Omental fat pad (tissue), 4 donors: ENCODE data around the gene PDZRN3. TPM values are rescaled to one million over a fixed set of nuclear protein-coding genes. Genes with fewer than 3 reads are reported as not detected.

Experiments used
- ATAC-seq: fragments of 150-250 bp; one replicate; pipeline ENCODE4 v1.9.1; 2016; ENCODE audit warnings: mild to moderate bottlenecking, moderate library complexity; ENCODE audit not compliant: low FRiP score
- DNase-seq: peaks from one replicate; pipeline ENCODE4 v3.0.0-alpha.2; 2019; ENCODE audit warnings: low spot score
- total RNA-seq, 4 donors: library from RNA; depleted of rRNA; stranded (reverse); fragments of >200 nt; gene quantifications; one replicate each; pipeline ENCODE4 v1.1.0, GENCODE V29; 2016
- TF ChIP-seq, protein P1 (sequence below), 3 donors: fragments of 450-650 bp; IDR thresholded peaks; one replicate each; pipeline ENCODE4 v1.5.1; 2016 to 2017; ENCODE audit warnings: antibody characterized with exemption in 3 of 3, mild to moderate bottlenecking in 3 of 3, moderate library complexity in 2 of 3

Gene PDZRN3
- total RNA-seq, 4 donors from 2014 or later, result 22.8 to 47.4 (median 37.5) TPM

GRCh38 chr3:73411993-73412392 is 212.7 kb downstream of the PDZRN3 start:
- TF ChIP-seq, protein P1, sequence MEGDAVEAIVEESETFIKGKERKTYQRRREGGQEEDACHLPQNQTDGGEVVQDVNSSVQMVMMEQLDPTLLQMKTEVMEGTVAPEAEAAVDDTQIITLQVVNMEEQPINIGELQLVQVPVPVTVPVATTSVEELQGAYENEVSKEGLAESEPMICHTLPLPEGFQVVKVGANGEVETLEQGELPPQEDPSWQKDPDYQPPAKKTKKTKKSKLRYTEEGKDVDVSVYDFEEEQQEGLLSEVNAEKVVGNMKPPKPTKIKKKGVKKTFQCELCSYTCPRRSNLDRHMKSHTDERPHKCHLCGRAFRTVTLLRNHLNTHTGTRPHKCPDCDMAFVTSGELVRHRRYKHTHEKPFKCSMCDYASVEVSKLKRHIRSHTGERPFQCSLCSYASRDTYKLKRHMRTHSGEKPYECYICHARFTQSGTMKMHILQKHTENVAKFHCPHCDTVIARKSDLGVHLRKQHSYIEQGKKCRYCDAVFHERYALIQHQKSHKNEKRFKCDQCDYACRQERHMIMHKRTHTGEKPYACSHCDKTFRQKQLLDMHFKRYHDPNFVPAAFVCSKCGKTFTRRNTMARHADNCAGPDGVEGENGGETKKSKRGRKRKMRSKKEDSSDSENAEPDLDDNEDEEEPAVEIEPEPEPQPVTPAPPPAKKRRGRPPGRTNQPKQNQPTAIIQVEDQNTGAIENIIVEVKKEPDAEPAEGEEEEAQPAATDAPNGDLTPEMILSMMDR (IDR thresholded peaks at IDR 0.05), result no peak
- no peak for ATAC-seq
- no peak for DNase-seq

DNA sequence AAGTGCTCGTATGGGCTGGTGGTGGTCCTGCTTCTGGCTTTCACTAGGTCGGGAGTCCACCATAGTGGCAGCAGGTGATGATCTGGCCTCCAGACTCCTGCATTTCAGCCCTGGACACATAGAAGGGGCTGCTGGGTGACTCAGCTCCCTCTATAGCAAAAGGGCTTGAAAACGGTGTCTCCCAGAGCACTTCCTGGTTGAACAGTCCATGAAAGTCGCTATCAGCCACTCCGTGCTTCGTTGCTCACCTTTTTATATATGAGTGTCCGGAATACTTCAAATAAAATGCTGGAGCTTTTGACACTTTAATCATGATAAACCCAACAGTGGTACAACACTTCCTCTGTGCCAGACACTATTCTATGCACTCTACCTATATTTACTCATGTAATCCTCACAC is 213.2 kb downstream of the PDZRN3 start:
- TF ChIP-seq, protein P1 (IDR thresholded peaks at IDR 0.05), result no peak
- ATAC-seq (no peak), DNase-seq (no peak)

DNA sequence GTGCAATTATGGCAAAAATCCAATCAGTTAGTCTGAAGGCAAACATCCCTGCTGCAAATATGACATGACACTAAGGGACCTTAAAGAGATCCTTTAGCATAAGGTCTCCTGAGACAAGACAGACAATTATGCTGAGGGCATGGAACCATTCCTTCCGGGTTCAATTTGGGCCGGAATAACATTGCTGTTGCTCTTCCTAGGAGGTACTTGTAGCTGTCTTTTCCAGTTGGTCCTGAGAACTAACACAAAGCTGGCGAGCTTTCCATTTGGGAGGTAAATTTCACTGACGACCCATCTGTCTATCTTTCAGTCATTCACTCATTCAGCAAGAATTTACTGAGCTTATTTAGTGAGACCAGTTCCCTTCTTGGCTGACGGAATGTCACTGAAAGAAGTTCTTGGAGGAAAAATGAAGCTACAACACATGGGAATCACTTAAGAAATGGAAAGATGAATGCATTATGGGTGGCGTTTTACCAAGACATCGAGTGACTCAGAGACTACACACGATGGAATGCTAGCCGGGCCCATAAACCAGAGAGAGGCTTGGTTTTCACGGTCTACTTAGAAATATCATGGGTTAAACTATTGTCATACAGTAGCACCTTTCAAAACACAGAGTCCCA is 215.5 kb downstream of the PDZRN3 start:
- TF ChIP-seq, protein P1 (IDR thresholded peaks at IDR 0.05), result no peak
- DNase-seq (no peak), ATAC-seq (no peak)

DNA sequence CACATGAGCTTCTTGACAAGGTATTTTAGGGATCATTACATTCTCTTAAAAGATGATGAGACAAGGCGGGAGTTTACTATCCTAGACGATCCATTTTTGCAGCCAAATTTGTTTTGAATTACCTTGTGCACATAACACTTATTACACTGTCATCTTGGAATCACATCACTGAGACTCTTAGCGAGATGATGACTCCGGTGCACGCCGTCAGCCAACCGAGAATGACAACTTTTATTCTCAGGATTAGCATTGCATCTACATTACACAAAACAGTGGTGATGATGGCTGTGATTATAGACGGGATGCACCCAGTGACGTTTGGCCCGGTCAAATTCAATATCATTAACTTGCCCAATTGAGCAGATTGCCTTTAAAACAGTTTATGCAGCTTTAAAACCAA is 216.1 kb downstream of the PDZRN3 start:
- DNase-seq (no peak), ATAC-seq (no peak)
- TF ChIP-seq, protein P1 (IDR thresholded peaks at IDR 0.05), result no peak

DNA sequence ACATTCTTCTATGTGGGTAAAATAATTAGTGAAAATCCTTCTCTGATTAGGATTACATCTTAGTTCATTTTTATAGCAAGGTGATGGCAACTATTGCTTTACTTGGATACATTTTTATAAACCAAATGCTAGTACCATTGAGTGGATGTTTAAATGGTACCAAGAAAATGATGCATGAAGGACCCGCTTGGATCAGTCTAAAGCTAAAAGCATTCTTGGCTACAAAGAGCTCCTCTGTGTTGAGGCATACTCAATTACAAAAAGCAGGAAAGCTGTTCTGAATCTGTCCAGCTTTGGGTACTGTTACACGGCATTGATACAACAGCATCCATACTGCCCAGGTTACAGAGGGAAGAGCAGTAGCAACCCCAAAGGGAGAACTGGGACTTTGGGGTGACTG is 217.2 kb downstream of the PDZRN3 start:
- TF ChIP-seq, protein P1 (IDR thresholded peaks at IDR 0.05), result no peak
- ATAC-seq (peak; percentile 40), DNase-seq (no peak)

GRCh38 chr3:73405853-73406252 is 218.9 kb downstream of the PDZRN3 start:
- DNase-seq (no peak), ATAC-seq (peak; percentile 39)
- TF ChIP-seq, protein P1 (IDR thresholded peaks at IDR 0.05), result no peak

GRCh38 chr3:73405000-73405399 is 219.7 kb downstream of the PDZRN3 start:
- TF ChIP-seq, protein P1 (IDR thresholded peaks at IDR 0.05), result no peak
- DNase-seq (no peak), ATAC-seq (no peak)
